Stomach (tissue), 4 donors: ENCODE data around the gene PNPLA2.

Experiments
- CTCF ChIP-seq, 7 experiments: fragments of 450-650 bp in 4 of 7; fragments of 200-600 bp in 3 of 7; sonication (generic) in 3 of 7; IDR thresholded peaks; one replicate each; pipeline ENCODE4 v1.5.1; 2016 to 2019; ENCODE audit warnings: antibody characterized with exemption in 7 of 7, control low read depth in 2 of 7, mild to moderate bottlenecking in 1 of 7
- POLR2A ChIP-seq, 4 donors: fragments of 450-650 bp; IDR thresholded peaks; one replicate each; pipeline ENCODE4 v1.6.1; 2016; ENCODE audit warnings: antibody characterized with exemption in 4 of 4, control low read depth in 2 of 4, mild to moderate bottlenecking in 1 of 4, moderate library complexity in 1 of 4

GRCh38 chr11:777288-778255 lies 41.1 kb upstream of the PNPLA2 start, which contains the start of gene GATD1:
- TF ChIP-seq CTCF (IDR thresholded peaks at IDR 0.05): no peak
- TF ChIP-seq POLR2A (IDR thresholded peaks at IDR 0.05): no peak
